KOPT-K1 (cell line): ENCODE data around the gene SYT1.
"Not testable (repeated sequence)": the region's sequence is repeated elsewhere in the genome, so short reads cannot be mapped to it uniquely, and the experiment has no call there.

Experiments used
- H3K27ac ChIP-seq: fragments of 200-600 bp; sonication (generic); 2 replicates; pipeline ENCODE4 v1.5.1; 2016; ENCODE audit warnings: antibody characterized with exemption, mild to moderate bottlenecking, low read depth, low read length; ENCODE audit not compliant: poor library complexity, severe bottlenecking
- H3K36me3 ChIP-seq: fragments of 200-600 bp; sonication (generic); 2 replicates; pipeline ENCODE4 v1.5.1; 2017; ENCODE audit warnings: antibody characterized with exemption, mild to moderate bottlenecking, low read length, moderate library complexity; ENCODE audit not compliant: insufficient read depth
- H3K9me3 ChIP-seq: fragments of 200-600 bp; sonication (generic); 2 replicates; pipeline ENCODE4 v1.5.1; 2017; ENCODE audit warnings: antibody characterized with exemption, low read length, mild to moderate bottlenecking; ENCODE audit not compliant: insufficient read depth, poor library complexity, severe bottlenecking

SYT1 gene

DNA sequence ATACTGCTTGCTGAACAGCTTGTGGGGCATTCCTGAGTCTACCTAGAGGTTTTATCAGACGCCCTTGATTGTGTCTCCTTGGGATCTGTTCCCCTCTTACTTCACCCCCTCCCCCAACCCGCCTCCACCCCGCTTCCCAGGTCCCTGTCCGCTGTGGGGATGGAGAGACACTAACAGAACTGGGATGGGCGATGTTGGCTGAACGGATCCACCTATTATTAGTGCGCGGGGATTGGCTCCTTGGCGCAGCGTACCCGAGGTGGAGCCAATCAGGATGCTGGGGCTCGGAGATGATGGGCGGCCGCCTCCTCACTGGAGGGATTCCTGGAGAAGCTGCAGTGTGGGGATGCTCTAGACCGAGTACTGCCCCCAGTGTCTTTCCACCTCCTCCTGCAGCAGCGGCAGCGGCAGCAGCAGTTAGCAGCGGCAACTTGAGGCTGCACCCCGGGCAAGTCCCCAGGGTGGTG lies at the start of gene SYT1:
Gene SYT1 (plus strand): TSS at position 372 of the 467 bp plus-strand sequence.
- peak within 1 kb of the TSS; percentile 68 for H3K27ac ChIP-seq
- H3K36me3 ChIP-seq, result no peaks in the 10 kb centered on the region
- H3K9me3 ChIP-seq, result no peaks in the 10 kb centered on the region

DNA sequence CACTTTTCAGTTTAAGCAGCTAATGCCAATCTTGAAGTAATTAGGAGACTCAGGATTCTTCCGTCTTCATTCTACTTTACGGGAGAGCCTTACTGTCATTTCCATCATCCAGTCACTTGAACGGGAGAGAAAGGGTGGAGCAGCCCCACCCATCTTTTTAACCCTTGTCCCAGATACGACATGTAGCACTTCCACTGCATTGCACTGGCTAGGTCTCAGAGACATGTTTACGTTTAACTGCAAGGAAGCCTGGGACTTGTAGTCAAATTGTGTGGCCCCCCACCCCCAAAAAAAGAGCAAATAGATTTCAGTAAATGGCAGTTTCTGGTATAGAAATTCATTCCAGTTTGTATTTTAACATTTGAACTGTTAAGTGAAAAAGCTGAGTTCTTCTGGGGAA lies 46.1 kb upstream of the SYT1 start:
- H3K36me3 ChIP-seq, result no peaks in the 10 kb centered on the region
- no peak overlapping the region for H3K27ac ChIP-seq
- peaks cover 5% of the 10 kb centered on the region for H3K9me3 ChIP-seq

DNA sequence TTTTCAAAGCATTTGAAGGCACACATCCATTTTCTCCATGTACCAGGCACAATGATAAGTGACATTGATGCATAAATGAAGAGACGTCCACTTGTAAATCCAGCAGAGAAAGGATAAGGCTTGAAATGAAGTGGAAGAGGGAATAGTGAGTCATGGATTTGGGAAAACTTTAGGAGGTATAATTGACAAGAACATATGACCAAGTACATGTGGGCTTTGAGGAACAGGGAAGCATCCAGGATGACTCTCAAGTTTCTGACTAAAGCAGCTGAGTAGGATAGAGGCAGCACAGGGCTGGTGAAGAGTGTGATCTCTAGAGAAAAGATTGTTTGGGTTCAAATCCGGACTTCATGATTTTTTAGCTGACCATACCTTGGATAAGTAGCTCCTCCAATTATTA lies 43.6 kb upstream of the SYT1 start:
- no peaks in the 10 kb centered on the region for H3K9me3 ChIP-seq
- no peaks in the 10 kb centered on the region for H3K36me3 ChIP-seq
- no peak overlapping the region for H3K27ac ChIP-seq

DNA sequence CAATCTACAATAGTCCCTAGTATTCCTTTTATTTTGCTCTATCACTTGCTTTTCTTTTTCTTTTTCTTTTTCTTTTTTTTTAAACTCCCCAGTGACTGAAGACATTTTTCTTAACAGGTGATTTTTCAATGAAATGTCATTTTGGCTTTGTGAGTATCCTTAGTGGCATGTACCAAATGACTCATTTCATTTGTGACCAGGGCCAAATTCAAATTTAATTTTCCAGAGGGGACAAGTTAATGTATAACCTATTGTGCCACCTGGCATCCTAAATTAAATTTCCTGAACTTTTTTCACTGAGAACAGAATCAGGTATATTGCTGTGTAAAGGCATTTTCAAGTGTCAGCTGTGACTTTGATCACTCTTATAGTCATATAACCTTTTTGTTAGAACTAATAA lies 39.7 kb upstream of the SYT1 start:
- H3K27ac ChIP-seq, result no peak overlapping the region
- no peaks in the 10 kb centered on the region for H3K36me3 ChIP-seq
- H3K9me3 ChIP-seq, result peaks cover 7% of the 10 kb centered on the region

DNA sequence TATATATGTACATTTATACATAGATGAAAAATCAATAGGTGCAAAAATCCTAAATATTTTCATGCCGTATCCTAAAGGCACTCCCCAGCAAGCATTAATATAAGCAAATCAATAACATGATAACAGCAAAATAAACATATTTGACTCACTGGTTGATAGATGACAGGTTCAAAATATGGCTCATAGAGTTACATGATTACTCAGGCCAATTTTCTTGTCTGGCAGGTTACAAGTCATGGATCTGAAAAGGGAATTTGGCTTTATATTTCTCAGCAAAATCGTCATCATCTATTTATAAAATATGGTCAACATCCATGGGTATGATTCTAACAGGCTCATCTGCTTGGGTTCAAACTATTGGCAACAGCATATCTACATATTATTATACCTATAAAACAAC lies 34.9 kb upstream of the SYT1 start:
- Histone ChIP-seq H3K36me3 (no peaks in the 10 kb centered on the region), H3K9me3 (peaks cover 7% of the 10 kb centered on the region)

DNA sequence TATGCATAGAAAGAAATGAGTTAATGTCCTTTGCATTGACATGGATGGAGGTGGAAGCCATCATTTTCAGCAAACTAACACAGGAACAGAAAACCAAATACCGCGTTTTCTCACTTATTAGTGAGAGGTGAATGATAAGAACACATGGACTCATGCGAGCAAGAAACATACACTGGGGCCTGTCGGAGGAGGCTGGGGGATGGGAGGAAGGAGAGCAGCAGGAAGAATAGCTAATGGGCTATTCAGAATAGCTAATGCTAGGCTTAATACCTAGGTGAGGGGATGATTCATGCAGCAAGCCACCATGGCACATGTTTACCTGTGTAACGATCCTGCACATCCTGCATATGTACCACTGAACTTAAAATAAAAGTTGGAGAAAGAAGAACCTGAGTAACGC lies 29.1 kb upstream of the SYT1 start:
- Histone ChIP-seq H3K36me3 (no peaks in the 10 kb centered on the region), H3K27ac (no peak overlapping the region), H3K9me3 (no peaks in the 10 kb centered on the region)

More for the DNA sequence above, 34.9 kb upstream of the SYT1 start:
- no peak overlapping the region for H3K27ac ChIP-seq

DNA sequence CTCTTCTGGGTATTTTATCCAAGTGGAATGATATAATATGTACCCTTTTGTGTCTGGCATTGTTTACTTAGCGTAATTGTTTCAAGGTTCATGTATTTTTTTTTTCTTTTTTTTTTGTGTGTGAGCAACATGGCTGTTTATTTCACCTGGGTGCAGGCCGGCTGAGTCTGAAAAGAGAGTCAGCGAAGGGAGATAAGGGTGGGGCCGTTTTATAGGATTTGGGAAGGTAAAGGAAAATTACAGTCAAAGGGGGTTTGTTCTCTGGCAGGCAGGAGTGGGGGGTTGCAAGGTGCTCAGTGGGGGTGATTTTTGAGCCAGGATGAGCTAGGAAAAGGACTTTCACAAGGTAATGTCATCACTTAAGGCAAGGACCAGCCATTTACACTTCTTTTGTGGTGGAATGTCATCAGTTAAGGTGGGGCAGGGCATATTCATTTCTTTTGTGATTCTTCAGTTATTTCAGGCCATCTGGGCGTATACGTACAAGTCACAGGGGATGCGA lies 24.0 kb upstream of the SYT1 start:
- H3K9me3 ChIP-seq, result peaks cover 16% of the 10 kb centered on the region
- H3K36me3 ChIP-seq, H3K27ac ChIP-seq: not testable (repeated sequence)

DNA sequence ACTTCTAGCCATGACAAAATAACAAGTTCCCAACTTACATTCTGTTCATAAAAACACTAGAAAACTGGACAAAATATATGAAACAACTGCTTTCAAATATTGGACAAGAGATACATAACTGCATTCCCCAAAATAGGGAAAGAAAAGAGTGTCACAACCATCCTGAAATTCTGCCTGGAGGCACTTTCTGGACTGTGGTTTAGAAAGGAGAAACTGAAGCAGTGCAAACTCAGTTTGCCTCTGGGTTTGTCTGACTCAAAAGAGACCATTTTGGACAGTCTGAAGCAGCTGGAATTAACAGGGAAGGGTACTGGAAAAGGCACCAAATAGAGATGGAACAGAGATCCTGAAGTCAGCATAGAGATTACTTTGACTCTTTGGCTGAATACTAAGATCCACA lies 11.3 kb upstream of the SYT1 start:
- H3K27ac ChIP-seq, result no peak overlapping the region
- H3K36me3 ChIP-seq, result no peaks in the 10 kb centered on the region
- peaks cover 21% of the 10 kb centered on the region for H3K9me3 ChIP-seq

DNA sequence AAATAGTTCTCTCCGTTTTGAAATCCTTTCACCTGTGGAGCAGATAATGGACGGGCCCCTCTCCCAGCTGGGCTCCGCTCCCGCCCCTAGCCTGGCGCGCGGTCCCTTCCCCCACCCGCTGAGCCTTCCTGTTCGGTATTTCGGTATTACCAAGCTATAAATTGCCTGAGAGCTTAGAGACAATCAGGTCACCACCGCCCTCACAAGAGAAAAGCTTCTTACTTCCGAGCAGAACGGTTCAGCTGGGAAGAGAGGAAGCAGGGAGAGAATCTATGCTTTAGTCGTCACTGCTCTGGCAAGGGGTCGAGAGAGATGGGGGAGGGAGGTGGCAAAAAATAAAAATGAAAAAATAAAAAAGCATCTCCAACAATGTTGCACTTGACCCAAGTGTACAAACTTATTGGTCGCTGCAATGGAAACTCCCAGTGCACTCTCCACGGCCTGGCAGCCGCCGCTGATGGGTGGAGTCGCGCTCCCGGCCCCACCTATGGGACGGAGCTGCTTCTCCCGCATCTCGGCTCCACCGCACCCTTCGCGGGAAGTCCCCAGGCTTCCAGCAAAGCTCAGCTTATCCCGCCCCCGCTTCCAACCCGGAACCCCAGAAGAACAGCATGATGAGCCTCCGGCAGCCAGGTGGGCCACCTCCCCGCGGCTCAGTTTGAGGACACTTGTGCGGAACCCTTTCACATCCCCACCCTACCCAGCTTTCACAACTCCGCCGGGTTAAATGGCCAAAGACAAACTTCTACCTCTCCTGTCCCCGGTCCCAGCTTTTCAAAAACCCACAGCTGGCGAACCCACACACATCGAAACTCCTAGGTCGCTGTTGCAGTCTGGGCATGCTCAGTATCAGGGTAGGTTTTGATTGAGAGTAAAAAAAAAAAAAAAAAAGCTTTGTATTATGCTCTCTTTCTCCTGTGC lies 832 bp upstream of the SYT1 start:
- no peaks in the 10 kb centered on the region for H3K9me3 ChIP-seq
- no peaks in the 10 kb centered on the region for H3K36me3 ChIP-seq
- peak overlapping the region; percentile 68 for H3K27ac ChIP-seq

DNA sequence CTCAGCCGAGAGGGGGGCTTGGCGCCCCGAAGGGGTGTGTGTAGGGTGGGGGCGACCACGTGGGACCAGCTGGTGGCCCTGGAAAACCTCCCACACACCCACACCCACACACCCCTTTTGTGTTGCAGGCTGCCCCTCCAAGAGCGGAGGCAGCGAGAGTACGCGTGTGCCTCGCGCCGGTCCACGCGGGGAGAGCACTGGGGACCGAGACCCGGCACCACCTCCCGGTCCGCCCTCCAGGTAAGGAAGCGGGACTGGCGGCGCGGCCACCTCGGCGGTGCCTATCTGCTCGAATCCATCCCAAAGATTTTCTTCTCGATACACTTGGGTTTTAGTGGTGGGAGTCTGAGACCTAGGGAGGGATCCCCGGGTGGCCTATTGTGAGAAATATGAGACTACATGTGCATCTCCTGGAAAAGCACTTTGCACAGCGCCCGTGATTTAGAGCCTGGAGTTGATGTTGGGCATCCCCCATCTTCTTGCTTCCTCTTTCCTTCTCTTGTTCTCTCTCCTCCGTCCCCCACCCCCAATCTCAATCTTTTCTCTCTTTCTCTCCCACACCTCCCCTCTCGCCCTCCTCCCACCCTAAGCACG lies 393 bp downstream of the SYT1 start:
- no peaks in the 10 kb centered on the region for H3K9me3 ChIP-seq
- H3K27ac ChIP-seq, result peak overlapping the region; percentile 68
- H3K36me3 ChIP-seq, result no peaks in the 10 kb centered on the region

DNA sequence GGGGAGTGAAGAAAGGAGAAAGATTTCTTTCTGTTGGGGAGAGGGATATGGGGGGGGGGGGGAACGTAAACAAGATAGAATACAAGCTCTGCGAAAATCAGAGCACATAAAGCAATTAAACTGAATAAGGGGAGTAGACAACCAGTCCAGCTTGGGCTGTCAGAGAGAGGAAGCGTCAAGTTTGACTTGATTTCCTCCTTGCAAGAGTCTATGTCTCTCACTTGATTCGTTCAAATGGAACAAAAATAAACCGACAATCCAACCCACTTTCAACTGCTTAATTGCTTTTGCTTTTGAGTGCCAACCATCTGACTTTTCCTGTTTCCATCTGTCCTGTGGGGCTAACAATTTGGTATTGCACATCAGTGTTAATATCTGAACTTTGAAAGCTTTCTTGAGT lies 942 bp downstream of the SYT1 start:
- no peaks in the 10 kb centered on the region for H3K36me3 ChIP-seq
- H3K27ac ChIP-seq, result peak overlapping the region; percentile 68
- no peaks in the 10 kb centered on the region for H3K9me3 ChIP-seq

DNA sequence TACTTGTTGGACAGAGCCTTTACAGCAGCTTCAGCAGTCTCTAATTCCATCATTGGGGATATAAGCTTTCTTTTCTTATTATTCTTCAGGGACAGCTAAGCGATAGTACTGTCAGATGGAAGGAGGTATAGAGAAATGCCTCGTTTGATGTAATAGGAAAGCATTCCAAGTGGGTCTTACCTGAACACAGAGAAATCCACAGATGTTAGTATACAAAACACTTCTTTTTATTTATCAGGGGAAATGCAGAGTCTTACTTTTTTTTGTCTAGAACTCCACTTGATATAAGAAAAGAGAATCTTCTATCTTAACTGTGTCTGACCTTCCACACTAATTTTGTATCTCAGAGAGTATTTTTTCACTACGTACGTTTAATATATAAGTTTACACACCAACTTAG lies 1.9 kb downstream of the SYT1 start:
- Histone ChIP-seq H3K27ac (peak overlapping the region; percentile 68), H3K36me3 (no peaks in the 10 kb centered on the region), H3K9me3 (no peaks in the 10 kb centered on the region)

DNA sequence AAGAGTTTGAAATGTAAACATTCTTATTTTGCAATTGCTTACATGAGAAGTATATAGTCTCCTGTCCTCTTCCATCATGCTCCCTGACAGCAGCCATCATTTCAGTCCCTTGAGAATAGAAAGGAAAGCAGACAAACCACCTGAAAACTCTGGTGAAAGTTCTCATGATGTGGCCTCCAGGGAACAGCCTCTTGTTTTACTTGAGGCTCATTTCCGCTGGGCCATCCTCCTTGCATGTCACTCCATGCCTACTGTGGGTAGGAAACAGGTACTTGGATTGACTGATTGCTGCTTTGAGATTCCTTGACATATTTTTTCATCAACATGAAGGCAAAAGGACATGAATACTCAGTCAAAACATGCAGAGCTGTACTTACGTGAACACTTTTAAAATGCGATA lies 6.0 kb downstream of the SYT1 start:
- H3K27ac ChIP-seq, result no peak overlapping the region
- H3K9me3 ChIP-seq, result no peaks in the 10 kb centered on the region
- no peaks in the 10 kb centered on the region for H3K36me3 ChIP-seq

DNA sequence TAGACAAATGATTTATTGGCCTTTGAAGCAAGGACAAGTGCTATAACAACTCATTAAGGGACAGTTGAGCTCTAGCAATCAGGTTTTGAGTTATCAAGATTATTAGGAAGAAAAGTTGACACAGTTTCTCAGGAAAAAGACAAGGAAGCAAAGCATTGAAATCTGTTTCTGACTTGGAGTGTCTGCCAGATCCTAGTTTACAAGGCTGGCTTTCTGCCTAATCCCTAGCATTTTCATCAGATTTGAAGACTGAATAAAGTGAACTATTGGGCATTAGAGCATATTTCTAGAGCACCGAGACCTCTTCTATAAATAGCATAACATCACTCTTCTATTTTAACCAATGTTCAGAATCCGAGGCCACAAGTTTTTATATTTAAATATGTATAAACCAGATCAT lies 7.0 kb downstream of the SYT1 start:
- Histone ChIP-seq H3K36me3 (no peaks in the 10 kb centered on the region; the same call in 1 of the 2 replicates), H3K9me3 (no peaks in the 10 kb centered on the region), H3K27ac (no peak overlapping the region)

DNA sequence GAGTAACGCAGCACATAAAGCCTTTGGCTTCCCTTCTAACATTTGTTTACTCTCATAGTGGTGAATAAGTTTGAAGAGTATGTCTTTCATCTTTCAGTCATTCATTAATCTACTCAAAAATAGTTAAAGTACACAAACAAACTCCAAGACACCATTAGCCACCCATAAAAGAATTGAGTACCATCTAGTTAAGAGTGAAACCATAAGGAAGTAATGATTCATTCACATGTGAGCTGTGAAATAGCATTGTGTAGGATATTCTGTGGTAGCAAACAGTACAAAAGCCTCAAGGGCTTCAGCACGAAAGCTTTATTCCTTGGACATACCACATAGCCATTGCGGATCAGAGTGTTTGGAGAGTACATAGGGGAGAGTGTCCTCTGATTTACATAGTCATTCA lies 13.9 kb downstream of the SYT1 start:
- no peak overlapping the region for H3K27ac ChIP-seq
- peaks cover 11% of the 10 kb centered on the region for H3K36me3 ChIP-seq
- no peaks in the 10 kb centered on the region for H3K9me3 ChIP-seq
